AG04449 (cell line): Measurements from ENCODE around the gene GTPBP2.

Experiments used
- CTCF ChIA-PET: fragments of 350-600 bp; formaldehyde crosslinking; extraction: SDS; loops from one replicate; lab custom pipeline; 2021; ENCODE audit warnings: antibody characterized with exemption; lab: Yijun Ruan, JAX
- POLR2A ChIA-PET: fragments of 400-600, 350-600 bp; formaldehyde crosslinking; extraction: SDS; loops from one replicate; lab custom pipeline; 2020; ENCODE audit warnings: antibody characterized with exemption, inconsistent platforms; lab: Yijun Ruan, JAX
- DNase-seq: peaks from one replicate; pipeline ENCODE4 v3.0.0-alpha.2; 2010; ENCODE audit warnings: low read depth, low spot score
- H3K4me3 ChIP-seq: 2 replicates; pipeline ENCODE4 v1.5.1; 2011; ENCODE audit warnings: low read depth, mild to moderate bottlenecking, control low read depth, low read length
- TF ChIP-seq, protein P1 (sequence below): IDR thresholded peaks from one replicate; pipeline ENCODE4 v1.5.1; 2011; ENCODE audit warnings: mild to moderate bottlenecking, moderate library complexity, low read length, control low read depth, inconsistent platforms; ENCODE audit not compliant: insufficient read depth; ENCODE audit errors: missing control alignments

GTPBP2 gene

DNA sequence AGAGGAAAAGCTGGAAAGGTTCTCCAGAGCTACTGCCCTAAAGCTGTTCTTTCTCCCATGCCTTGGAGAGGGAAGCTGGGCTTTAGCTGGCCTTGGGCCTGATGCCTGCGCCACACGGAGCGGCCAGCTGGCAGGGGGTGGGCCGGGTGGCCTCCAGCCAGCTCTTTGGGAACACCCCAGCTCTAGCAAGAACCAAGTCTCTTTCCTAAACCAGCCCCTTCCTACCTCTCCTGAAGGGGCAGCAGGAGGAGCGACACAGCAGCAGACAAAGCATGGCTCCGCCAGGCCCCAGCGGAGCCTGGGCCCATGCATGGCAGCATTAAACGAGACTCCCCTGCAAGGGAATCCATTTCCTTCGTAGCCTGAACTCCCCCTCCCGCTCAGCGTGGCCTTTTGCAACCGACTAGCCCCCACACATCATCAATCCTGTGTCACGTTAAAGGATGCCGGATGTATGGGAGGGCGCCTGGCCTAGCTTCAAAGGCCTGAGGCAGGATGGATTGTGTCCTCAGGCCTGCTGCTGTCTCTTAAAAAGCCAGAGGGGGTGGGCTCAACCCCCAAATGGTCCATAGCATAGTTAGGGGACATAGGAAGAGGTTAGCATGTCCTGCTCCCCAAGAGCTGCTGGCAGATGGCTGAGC, 44.5 kb upstream of the GTPBP2 start:
- no peak for DNase-seq

DNA sequence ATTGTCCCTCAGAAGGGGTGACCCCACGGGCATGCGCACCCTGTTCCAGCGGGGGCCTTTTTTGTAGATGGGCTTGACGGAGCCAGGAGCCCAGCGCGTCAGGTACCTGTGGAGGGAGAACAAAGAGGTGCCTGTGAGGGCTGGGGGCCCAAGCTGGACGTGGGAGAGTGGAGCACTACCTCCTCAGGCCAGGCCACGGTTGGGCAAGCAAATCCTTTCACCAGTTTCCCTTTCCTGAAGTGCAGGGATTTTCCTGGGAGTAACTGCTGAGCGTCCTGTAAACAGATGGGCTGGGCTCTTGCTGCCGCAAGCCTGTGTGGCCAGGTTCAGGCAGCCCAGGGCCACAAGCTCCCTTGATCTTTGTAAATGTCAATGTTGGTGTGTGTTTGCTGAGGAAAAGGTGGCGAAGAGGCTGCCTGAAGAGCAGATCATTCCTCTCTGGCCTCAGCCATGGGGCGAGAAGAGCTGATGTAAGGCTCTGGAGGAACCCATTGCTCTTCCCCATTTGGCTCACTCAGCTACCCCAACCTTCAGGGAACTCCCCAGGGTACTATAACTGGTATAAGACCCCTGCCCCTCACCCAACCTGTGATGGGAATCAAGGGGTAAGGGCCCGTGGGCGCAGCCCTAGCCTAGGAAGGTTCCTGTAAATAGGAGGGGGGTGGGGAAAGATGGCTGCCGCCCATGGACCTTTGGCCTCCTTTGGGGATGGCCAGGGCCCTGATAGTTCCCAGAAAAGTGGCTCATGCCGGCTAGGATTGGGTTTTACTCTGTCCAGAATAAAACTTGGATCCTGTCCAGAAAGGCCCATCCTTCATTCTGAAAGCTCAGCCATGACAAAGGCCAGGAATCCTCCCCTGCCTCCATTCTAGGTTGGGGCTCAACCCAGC, 43.0 kb upstream of the GTPBP2 start:
- TF ChIP-seq, protein P1, sequence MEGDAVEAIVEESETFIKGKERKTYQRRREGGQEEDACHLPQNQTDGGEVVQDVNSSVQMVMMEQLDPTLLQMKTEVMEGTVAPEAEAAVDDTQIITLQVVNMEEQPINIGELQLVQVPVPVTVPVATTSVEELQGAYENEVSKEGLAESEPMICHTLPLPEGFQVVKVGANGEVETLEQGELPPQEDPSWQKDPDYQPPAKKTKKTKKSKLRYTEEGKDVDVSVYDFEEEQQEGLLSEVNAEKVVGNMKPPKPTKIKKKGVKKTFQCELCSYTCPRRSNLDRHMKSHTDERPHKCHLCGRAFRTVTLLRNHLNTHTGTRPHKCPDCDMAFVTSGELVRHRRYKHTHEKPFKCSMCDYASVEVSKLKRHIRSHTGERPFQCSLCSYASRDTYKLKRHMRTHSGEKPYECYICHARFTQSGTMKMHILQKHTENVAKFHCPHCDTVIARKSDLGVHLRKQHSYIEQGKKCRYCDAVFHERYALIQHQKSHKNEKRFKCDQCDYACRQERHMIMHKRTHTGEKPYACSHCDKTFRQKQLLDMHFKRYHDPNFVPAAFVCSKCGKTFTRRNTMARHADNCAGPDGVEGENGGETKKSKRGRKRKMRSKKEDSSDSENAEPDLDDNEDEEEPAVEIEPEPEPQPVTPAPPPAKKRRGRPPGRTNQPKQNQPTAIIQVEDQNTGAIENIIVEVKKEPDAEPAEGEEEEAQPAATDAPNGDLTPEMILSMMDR = no peak
- DNase-seq = no peak
- no peak overlapping the region for H3K4me3 ChIP-seq
- POLR2A ChIA-PET = interaction anchor here (0.6 to 1.2 kb wide), 2 partner anchors 26 to 56 kb away, joined by 3 read pairs; no protein-coding TSS in a partner anchor
- CTCF ChIA-PET = interaction anchor here (0.6 to 15.5 kb wide), 5 partner anchors 9 to 408 kb away, joined by 3 to 324 read pairs (median 5); no protein-coding TSS in a partner anchor

More for the DNA sequence above, 44.5 kb upstream of the GTPBP2 start:
- TF ChIP-seq, protein P1 = no peak
- ChIA-PET CTCF (interaction anchor here (0.9 to 15.5 kb wide), 2 partner anchors 95 to 407 kb away, joined by 3 to 324 read pairs; no protein-coding TSS in a partner anchor), POLR2A (interaction anchor here (1.2 kb wide), 1 partner anchor 28 kb away, joined by 3 read pairs; no protein-coding TSS in a partner anchor)
- no peak overlapping the region for H3K4me3 ChIP-seq

DNA sequence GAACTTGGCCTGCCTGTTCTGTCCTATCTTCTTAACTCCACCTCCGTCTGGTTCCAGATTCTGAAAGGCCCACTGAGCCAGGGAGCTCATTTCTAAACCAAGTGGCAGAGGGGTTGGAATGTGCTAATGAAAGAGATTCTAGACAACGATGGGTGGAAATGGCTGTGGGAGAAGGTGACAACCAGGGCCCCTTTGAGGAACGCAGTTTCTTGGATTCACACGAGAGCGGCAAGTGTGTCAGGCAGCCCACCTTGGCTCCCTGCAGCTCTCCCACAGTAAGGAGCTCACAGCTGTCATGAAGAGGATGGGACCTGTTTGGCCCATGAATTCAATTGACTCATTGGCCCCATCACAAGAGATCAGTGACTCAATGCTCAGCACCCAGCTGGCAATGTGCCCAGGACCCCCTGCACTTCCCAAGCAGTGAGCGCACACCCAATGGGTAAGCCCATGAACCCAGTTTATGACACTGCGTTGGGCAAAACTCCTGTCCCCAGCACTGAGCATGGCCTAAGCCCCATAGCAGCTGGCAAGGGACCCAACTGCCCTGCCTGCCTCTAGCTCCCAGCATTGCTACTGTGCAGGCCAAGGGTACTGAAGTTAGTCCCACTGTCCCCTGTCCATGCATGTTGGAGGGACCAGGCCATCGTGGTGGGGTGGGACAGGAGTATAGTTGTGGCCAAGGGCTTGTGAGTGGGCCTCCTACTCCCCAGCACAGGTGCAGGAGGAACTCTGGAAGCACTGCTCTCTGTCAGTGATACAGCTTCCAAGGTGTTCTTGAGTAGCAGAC, 42.1 kb upstream of the GTPBP2 start:
- ChIA-PET POLR2A (interaction anchor here (0.6 kb wide), 1 partner anchor 55 kb away, joined by 3 read pairs; no protein-coding TSS in a partner anchor), CTCF (interaction anchor here (0.9 to 15.5 kb wide), 9 partner anchors 8 to 409 kb away, joined by 3 to 324 read pairs (median 5); partner anchors contain the start of gene MRPS18A)
- TF ChIP-seq, protein P1 = no peak
- DNase-seq = no peak
- H3K4me3 ChIP-seq = no peak overlapping the region

DNA sequence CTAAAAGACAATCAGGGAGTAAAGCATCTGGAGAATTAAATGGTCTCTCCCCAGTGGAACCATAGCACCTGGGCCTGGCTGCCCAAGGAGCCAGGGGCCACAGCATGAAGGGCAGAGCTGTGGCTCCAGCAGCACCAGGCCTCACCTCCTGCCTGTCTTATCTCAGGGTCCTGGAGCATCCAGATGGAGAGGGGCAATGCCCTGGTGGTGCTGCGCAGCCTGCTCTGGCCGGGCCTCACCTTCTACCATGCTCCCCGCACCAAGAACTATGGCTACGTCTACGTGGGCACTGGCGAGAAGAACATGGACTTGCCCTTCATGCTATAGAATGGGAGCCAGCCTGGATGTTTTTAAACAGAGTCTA, 41.5 kb upstream of the GTPBP2 start:
- DNase-seq = no peak
- TF ChIP-seq, protein P1 = no peak
- CTCF ChIA-PET = interaction anchor here (1.0 to 15.5 kb wide), 8 partner anchors 9 to 410 kb away, joined by 4 to 324 read pairs (median 10); partner anchors contain the start of genes MRPS18A and RSPH9
- POLR2A ChIA-PET = no interaction called here
- H3K4me3 ChIP-seq = no peak overlapping the region

DNA sequence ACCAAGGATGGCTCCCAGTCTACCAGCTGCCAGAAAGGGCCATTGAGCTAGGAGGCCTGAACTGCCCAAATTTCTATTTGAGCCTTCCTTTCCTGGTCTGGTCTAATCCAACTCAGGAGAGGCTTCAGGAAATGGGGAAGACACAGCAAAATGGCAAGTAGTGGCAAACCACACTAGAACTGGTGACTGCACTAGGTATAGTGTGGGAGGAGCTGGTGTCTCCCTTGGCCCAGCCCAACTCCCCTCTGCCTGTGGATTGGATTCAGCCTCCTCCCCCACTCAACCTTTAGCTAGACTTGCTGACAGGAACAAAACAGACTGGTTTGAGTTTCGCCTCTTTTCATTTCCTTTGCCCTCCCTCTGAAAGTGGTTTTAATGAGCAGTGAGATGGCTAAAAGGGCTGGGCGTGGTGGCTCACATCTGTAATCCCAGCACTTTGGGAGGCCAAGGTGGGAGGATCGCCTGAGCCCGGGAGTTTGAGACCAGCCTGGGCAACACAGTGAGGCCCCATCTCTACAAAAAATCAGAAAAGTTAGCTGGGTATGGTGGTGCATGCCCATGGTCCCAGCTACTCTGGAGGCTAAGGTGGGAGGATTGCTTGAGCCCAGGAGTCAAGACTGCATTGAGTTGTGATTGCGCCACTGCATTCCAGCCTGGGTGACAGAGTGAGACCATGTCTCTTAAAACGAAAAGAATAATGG, 41.0 kb upstream of the GTPBP2 start:
- H3K4me3 ChIP-seq = no peak overlapping the region
- ChIA-PET POLR2A (interaction anchor here (1.4 kb wide), 1 partner anchor 100 kb away, joined by 6 read pairs; the partner anchor contains the start of gene VEGFA), CTCF (interaction anchor here (0.8 to 15.5 kb wide), 10 partner anchors 9 to 410 kb away, joined by 3 to 324 read pairs (median 8); partner anchors contain the start of genes MRPS18A, RSPH9 and VEGFA)
- DNase-seq = no peak
- TF ChIP-seq, protein P1 = no peak
